KOPT-K1 (cell line): ENCODE results near the gene KDF1.
"Not testable (repeated sequence)": the region's sequence is repeated elsewhere in the genome, so short reads cannot be mapped to it uniquely, and the experiment has no call there.

Experiments
- H3K27ac ChIP-seq: fragments of 200-600 bp; sonication (generic); 2 replicates; pipeline ENCODE4 v1.5.1; 2016; ENCODE audit warnings: antibody characterized with exemption, mild to moderate bottlenecking, low read depth, low read length; ENCODE audit not compliant: poor library complexity, severe bottlenecking
- H3K36me3 ChIP-seq: fragments of 200-600 bp; sonication (generic); 2 replicates; pipeline ENCODE4 v1.5.1; 2017; ENCODE audit warnings: antibody characterized with exemption, mild to moderate bottlenecking, low read length, moderate library complexity; ENCODE audit not compliant: insufficient read depth
- H3K9me3 ChIP-seq: fragments of 200-600 bp; sonication (generic); 2 replicates; pipeline ENCODE4 v1.5.1; 2017; ENCODE audit warnings: antibody characterized with exemption, low read length, mild to moderate bottlenecking; ENCODE audit not compliant: insufficient read depth, poor library complexity, severe bottlenecking

Gene KDF1

DNA sequence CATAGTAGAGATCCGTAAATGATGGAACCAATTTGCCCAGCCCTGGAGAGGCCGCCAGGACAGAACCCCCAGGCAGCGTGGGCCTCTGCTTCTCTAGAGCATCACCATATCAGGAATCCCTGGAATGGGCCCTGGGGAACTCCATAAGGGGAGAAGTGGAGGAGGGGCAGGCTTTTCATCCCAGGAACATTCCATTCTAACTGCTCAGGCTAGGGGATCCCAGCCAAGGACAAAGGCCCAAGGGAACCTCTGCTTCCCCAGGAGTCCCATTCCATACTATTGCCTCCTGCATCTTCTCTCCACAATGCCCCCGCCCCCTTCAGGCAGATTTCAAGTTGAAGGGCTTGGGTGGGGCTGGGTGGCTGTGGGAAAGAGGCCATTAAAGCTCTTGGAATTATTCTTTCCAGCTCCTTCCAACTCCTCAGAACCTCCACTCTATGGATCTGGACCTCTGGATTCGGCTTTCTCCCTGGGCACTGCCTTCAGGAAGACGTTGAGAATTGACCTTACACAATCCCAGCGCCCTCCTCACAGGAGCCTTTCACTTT lies 39.2 kb upstream of the KDF1 start:
- Histone ChIP-seq H3K27ac (no peak overlapping the region), H3K9me3 (no peaks in the 10 kb centered on the region), H3K36me3 (no peaks in the 10 kb centered on the region)

DNA sequence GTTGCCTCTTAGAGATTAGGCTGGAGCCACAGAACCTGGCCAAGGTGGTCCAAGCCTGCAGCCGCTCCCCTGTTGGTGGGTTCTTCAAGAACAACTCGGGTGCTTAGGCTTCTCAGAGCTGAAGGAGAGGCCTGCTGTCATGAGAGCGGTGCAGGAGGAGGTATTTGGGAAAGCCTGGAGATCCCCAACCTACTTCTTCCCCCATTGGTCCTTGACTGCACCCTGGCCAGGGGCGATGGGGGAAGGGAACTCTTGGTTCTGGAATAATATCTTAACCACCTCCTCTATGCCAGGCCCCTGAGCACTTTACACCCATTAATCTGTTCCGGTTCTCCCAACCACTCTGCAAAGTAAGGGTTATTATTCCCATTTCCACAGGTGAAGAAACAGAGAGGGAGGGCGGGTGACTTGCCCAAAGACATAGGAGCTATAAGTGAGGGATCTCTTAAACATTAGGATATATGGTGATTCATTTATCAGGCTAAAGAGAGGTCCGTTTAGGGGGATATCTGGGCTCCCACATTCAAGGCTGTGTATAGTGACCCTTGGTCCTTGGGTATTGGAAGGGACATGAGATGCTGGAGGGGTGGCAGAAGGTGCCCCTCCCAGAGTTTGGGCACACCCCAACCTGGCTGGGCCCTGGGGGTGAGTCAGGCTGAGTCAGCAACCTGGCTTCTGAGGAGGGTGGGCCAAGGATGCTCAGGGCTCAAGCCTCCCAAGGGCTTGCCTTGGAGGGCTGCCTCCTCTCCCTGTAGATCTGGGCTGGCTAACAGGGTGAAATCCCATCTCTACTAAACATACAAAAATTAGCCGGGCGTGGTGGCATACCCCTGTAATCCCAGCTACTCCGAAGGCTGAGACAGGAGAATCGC lies 38.4 kb upstream of the KDF1 start:
- no peaks in the 10 kb centered on the region for H3K36me3 ChIP-seq
- no peak overlapping the region for H3K27ac ChIP-seq
- no peaks in the 10 kb centered on the region for H3K9me3 ChIP-seq

DNA sequence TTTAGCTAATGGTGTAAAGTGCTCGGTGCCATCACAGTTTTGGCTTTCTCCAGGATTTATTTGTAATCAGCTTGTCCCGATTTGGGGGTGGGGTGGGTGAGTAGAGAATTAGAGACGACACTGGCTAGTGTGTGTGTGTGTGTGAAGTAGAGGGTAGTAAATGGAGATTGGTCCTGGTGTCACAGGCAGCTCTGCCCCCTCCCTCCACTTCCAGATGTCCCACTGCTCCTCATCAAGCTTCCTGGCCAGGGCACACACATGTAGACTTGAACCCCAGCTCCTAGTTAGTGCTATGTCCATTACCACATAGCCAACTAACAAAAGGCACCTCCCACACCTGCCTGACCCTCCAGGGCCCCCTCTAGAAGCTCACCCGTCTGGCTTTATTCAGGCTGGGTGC lies 36.4 kb upstream of the KDF1 start:
- Histone ChIP-seq H3K27ac (no peak overlapping the region), H3K9me3 (no peaks in the 10 kb centered on the region), H3K36me3 (no peaks in the 10 kb centered on the region)

DNA sequence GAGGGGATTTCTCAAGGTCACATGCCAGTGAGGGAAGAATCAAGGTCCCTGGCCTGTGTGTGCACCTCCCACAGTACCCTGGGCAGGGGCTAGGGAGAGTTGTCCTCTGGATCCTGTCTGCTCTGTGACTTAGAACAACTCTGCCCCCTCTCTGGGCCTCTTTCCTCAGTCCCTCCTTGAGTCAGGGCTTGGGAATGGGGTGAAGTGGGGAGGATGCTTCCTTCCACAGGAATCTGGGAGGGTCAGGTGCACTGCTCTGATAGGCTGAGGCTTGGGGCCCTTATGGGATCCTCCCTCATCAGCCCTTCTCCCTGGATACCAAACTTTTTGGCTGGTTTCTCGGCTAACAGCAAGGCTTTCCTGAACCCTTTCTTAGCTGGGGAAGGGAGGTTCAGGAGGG lies 35.8 kb upstream of the KDF1 start:
- no peak overlapping the region for H3K27ac ChIP-seq
- no peaks in the 10 kb centered on the region for H3K9me3 ChIP-seq

DNA sequence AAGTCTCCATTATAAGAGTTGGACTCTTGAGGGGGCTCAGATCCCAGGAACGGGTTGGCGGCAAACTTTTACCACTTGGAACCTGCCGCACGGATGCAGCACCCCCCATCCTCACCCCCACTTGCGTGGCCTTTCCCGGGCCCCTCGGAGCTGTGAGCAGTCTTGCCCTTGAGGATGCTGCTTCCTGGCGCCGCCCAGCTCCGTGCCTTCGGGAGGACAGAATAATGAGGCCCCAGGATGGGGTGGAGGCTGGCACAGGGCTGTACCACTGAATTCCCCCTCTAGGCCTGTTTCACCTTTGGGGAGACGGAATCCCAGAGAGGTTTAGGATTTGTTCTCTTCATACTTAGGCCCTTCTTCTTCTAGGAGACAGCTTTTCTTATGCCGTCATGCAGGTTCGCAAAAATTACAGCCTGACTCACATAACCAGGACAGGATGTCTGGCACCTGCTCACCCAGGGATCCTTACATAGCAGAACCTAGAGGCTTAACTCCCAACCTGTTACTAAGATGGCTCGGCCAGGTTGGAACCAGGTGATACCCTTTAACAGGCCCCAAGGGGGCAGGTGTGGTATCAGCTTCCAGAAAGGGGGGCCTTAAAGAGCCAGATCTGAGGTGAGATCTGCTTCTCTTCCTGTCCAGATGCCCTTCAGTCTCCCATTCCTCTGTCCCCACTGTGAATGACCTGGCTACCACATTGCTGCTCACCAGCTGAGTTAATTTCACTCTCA lies 34.7 kb upstream of the KDF1 start:
- Histone ChIP-seq H3K27ac (no peak overlapping the region), H3K9me3 (no peaks in the 10 kb centered on the region), H3K36me3 (no peaks in the 10 kb centered on the region)

More for the DNA sequence above, 35.8 kb upstream of the KDF1 start:
- no peaks in the 10 kb centered on the region for H3K36me3 ChIP-seq

DNA sequence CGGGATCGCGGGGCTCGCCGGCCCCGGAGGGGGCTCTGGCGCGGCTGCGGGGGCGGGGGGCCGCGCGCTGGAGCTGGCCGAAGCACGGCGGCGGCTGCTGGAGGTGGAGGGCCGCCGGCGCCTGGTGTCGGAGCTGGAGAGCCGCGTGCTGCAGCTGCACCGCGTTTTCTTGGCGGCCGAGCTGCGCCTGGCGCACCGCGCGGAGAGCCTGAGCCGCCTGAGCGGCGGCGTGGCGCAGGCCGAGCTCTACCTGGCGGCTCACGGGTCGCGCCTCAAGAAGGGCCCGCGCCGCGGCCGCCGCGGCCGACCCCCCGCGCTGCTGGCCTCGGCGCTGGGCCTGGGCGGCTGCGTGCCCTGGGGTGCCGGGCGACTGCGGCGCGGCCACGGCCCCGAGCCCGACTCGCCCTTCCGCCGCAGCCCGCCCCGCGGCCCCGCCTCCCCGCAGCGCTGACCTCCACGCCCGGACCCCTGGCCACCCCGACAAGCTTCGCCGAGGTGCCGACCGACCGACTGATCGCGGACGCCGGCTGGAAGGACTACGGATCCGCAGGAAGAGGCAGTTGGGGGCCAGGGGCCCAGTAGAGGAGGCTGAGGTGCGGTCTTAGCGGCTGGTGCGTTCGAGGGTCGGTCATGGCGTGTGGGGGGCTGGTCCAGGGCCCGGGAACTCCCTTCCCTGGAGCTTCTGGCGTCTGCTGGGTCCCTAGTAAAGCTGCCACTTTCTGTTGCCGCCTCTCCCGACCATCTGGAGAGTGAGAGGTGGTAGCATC lies 33.9 kb upstream of the KDF1 start:
- Histone ChIP-seq H3K9me3 (no peaks in the 10 kb centered on the region), H3K36me3 (no peaks in the 10 kb centered on the region), H3K27ac (no peak overlapping the region)

DNA sequence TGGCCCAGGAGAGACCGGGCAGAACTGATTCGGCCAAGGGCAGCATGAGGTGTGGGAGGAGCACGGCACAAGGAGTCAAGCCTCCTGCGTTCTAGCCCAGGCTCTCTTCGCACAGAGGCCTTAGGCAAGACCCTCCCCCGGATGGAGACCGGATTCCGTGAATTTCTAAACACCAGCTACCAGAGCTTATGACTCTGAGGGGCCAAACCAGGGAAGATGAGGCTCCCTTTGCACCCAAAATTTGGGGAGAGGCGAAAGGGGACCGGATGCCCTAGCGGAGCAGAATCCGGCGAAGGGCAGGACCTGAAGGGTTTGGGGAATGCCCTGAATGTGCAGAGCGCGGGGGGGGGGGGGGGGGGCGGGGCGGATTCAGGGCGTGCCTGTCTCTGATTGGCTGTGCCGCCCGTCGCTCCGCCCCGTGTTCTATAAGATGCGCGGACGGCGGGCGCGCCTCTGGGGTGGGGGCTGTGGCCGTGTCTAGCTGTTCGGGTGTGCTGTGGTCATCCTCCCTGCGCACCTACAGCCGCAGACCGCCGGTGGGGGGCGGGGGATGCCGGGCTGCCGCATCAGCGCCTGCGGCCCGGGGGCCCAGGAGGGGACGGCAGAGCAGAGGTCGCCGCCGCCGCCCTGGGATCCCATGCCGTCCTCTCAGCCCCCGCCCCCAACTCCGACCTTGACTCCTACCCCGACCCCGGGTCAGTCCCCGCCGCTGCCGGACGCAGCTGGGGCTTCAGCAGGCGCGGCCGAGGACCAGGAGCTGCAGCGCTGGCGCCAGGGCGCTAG lies 33.2 kb upstream of the KDF1 start, which contains the start of gene TRNP1:
Gene TRNP1 (plus strand): TSS at position 456 of the 783 bp plus-strand sequence. CDS start 95 bp downstream, at position 551.
- H3K9me3 ChIP-seq = no peaks in the 10 kb centered on the region
- H3K27ac ChIP-seq = no peak within 1 kb of the TSS
- H3K36me3 ChIP-seq = no peaks in the 10 kb centered on the region

DNA sequence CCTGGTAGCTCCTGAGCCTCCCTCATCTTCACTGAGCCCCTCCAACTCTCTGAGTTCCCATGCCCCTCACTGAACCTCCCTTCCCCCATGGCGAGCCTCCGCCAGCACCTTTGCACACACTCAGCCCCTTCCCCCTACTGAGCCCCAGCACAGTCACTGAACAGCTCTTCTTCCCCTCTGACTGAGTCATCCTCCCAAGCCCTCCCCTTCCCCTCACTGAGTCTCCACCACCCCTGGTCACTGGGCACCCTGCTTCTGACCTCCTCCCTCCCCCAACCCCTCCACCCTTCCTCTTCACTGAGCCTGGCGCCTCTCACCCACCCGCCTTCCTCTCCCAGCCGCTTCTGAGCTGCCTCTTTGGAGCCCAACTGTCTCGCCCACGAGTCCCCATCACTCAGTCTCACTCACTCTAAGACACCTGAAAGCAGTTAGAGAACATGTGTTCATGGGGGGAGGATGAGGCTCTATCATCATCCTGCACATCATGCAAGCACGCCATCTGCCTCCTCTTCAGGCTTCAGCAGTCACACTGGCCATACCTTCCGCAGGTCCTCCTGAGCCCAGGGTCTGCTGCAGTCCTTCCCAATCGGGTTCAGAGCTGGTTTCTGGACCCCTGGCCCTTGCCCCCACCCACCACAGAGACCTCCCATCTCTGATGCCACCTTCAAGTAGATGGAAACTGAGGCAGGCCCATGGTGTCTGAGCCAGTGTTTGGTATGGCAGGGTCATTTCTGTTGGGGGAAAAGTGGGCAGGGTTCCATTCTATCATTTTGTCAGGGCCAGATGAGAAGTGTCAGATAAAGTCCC lies 31.2 kb upstream of the KDF1 start:
- Histone ChIP-seq H3K36me3 (no peaks in the 10 kb centered on the region), H3K9me3 (no peaks in the 10 kb centered on the region), H3K27ac (no peak overlapping the region)

DNA sequence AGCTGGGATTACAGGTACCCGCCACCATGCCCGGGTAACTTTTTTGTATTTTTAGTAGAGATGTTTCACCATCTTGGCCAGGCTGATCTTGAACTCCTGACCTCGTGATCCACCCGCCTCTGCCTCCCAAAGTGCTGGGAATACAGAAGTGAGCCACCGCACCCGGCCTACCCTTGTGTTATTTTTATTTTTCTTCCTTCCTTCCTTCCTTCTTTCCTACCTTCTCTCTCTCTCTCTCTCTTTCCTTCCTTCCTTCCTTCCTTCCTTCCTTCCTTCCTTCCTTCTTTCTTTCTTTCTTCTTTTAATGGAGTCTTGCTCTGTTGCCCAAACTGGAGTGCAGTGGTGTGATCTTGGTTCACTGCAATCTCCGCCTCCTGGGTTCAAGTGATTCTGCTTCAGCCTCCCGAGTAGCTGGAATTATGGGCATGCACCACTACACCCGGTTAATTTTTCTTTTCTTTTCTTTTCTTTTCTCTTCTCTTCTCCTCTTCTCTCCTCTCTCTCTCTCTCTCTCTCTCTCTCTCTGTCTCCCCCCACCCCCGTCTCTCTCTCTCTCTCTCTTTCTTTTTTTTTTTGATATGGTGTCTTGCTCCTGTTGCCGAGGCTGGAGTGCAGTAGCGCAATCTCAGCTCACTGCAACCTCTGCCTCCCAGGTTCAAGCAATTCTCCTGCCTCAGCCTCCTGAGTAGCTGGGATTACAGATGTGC lies 29.3 kb upstream of the KDF1 start:
- not testable (repeated sequence) for H3K27ac ChIP-seq, H3K36me3 ChIP-seq

DNA sequence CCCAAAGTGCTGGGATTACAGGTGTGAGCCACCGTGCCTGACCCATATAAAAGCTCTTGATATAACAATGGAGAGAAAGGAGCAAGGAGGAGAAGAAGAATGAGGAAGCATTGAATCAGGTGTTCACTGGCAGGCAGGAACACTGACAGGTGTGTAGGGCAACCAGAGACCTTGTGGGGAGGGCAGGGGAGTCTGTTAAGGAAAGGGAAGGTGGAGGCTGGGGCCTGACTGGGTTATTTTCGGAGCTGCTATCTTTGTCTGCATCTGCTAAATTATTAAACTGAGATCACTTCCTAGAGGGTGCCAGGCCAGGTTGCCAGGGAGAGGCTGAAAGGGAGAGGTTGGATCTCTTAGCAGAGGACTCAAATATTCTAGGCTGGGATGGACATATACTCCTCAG lies 26.4 kb upstream of the KDF1 start:
- Histone ChIP-seq H3K27ac (no peak overlapping the region), H3K9me3 (no peaks in the 10 kb centered on the region), H3K36me3 (no peaks in the 10 kb centered on the region)

More for the DNA sequence above, 29.3 kb upstream of the KDF1 start:
- not testable (repeated sequence) for H3K9me3 ChIP-seq

DNA sequence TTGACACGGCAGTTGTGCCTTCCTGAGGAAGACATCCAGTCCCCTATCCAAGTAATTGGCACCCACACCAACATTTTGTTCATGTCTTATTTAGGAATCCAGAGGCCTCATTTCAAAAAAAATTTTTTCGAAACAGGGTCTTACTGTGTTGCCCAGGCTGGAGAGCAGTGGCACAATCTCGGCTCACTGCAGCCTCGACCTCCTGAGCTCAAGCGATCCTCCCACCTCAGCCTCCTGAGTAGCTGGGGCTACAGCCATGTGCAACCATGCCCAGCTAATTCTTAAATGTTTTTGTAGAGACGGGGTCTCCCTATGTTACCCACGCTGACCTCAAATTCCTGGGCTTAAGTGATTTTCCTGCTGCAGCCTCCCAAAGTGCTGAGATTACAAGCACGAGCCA lies 24.0 kb upstream of the KDF1 start:
- Histone ChIP-seq H3K36me3 (no peaks in the 10 kb centered on the region), H3K27ac (no peak overlapping the region), H3K9me3 (no peaks in the 10 kb centered on the region)

DNA sequence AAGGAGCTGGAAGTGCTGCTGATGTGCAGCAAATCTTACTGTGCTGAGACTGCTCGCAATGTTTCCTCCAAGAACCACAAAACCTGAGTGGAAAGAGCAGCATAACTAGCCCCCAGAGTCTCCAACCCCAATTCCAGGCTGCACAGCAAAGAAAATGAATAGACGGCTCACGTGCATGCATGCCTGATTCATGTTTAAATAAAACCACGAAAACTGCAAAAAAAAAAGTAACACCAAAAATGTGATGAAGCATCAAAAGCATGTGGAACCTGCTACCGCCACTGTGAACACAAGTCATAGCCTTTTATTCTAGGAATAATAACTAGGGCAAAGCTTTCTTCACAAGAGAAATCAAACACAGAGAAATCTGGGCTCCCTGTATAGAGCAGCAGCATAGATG lies 23.6 kb upstream of the KDF1 start:
- Histone ChIP-seq H3K36me3 (no peaks in the 10 kb centered on the region), H3K27ac (no peak overlapping the region), H3K9me3 (no peaks in the 10 kb centered on the region)

DNA sequence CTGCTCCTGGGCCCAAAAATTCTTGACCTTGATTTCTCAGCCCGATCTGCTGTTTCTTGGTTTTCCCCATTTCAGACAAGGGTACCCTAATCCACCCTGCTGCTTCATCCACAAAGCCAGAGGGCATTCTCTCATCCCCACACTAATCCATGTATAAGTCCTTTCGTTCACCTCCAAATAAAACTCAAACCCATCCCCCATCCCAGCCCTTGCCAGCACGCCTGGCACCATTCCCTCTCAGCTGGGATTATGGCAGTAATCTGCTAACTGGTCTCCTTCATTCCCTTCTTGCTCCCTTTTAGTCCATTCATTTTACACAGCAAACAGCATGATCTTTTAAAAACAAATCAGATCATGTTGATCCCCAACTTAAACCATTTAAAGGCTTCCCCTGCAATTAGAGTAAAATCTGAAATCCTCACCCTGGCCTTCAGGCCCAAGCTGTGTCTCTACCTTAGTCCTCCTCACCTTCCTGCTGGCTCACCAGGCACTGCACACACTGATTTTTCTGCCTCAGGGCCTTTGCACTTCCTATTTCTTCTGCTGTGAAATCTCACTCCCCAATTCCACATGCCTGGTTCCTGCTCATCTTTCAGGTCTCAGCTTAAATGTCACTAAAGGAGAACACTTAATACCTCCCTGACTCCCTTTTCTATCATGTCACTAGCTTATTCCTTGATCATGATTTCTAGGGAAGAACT lies 21.0 kb upstream of the KDF1 start:
- H3K27ac ChIP-seq = no peak overlapping the region

More for the DNA sequence above, 21.0 kb upstream of the KDF1 start:
- H3K36me3 ChIP-seq = no peaks in the 10 kb centered on the region
- no peaks in the 10 kb centered on the region for H3K9me3 ChIP-seq
